Stomach (tissue), 9 donors: Measurements from ENCODE around the gene BRI3BP. TPM values are rescaled to one million over a fixed set of nuclear protein-coding genes. Genes with fewer than 3 reads are reported as not detected.

Experiments
- DNase-seq, 2 donors: peaks; one replicate each; pipeline versions ENCODE4 v3.0.0 to v3.0.0-alpha.2; 2013 to 2019
- H3K27ac ChIP-seq, 5 donors: fragments of 200-600 bp in 4 of 5; sonication (generic) in 4 of 5; one replicate each; pipeline ENCODE4 v1.5.1; 2013 to 2019; ENCODE audit warnings: mild to moderate bottlenecking in 1 of 5, moderate library complexity in 1 of 5
- H3K27me3 ChIP-seq, 3 donors: fragments of 200-600 bp; sonication (generic); one replicate each; pipeline ENCODE4 v1.5.1; 2017 to 2019; ENCODE audit warnings: mixed run types in 1 of 3
- H3K36me3 ChIP-seq, 4 donors: fragments of 200-600 bp; sonication (generic); 1 replicate in 3 of 4; 2 replicates in 1 of 4; pipeline ENCODE4 v1.5.1; 2016 to 2019
- H3K4me1 ChIP-seq, 4 donors: fragments of 200-600 bp; sonication (generic); one replicate each; pipeline ENCODE4 v1.5.1; 2016 to 2019
- H3K4me3 ChIP-seq, 4 donors: fragments of 200-600 bp; sonication (generic) in 3 of 4; one replicate each; pipeline ENCODE4 v1.5.1; 2016 to 2019; ENCODE audit warnings: mild to moderate bottlenecking in 1 of 4
- H3K9me3 ChIP-seq, 4 donors: fragments of 200-600 bp; sonication (generic); one replicate each; pipeline ENCODE4 v1.5.1; 2016 to 2019
- CTCF ChIP-seq, 7 experiments: fragments of 450-650 bp in 4 of 7; fragments of 200-600 bp in 3 of 7; sonication (generic) in 3 of 7; IDR thresholded peaks; one replicate each; pipeline ENCODE4 v1.5.1; 2016 to 2019; ENCODE audit warnings: antibody characterized with exemption in 7 of 7, control low read depth in 2 of 7, mild to moderate bottlenecking in 1 of 7
- EP300 ChIP-seq: sonication (generic); formaldehyde crosslinking; IDR thresholded peaks from one replicate; pipeline ENCODE4 v1.6.1; 2017; ENCODE audit warnings: antibody characterized with exemption
- POLR2A ChIP-seq, 4 donors: fragments of 450-650 bp; IDR thresholded peaks; one replicate each; pipeline ENCODE4 v1.6.1; 2016; ENCODE audit warnings: antibody characterized with exemption in 4 of 4, control low read depth in 2 of 4, mild to moderate bottlenecking in 1 of 4, moderate library complexity in 1 of 4
- POLR2AphosphoS5 ChIP-seq, 3 donors: sonication (generic); formaldehyde crosslinking; IDR thresholded peaks; one replicate each; pipeline ENCODE4 v1.6.1; 2016; ENCODE audit warnings: antibody characterized with exemption in 3 of 3
- WGBS, 5 donors: extraction: QIAGEN DNeasy Blood & Tissue Kit in 3 of 5; methylation state at CpG; one replicate each; pipeline versions ENCODE4 v1.1.5 to v1.1.7; 2013 to 2018; 5-methylcytosine and 5-hydroxymethylcytosine counted together
- intact Hi-C: fragments of 100-400 bp; cut with DNase I; formaldehyde crosslinking; loops from one replicate; pipeline ENCODE4 v1.15.1; 2023; ENCODE audit warnings: low total_unique reads
- polyA plus RNA-seq, 3 donors: library from polyadenylated mRNA; stranded (reverse); fragments of 200-250 nt; gene quantifications; one replicate each; pipeline ENCODE4 v1.2.3, GENCODE V29; 2013
- total RNA-seq, 5 donors: library from RNA; depleted of rRNA; stranded (reverse); fragments of >200 nt; gene quantifications; one replicate each; pipeline versions ENCODE4 v1.1.0 to v1.2.3, GENCODE V29; 2014 to 2016
- donor health status: healthy with polysubstance abuse.
- donor health status: Bipolar disorder and iron deficiency.
- donor health status: healthy.

BRI3BP gene
- total and polyA plus RNA-seq, 8 donors = 1.2 to 24.3 (median 4.1) TPM

GRCh38 chr12:125017801-125018200 lies 24.4 kb downstream of the BRI3BP start:
- H3K4me1 ChIP-seq = no peaks in the 10 kb centered on the region
- TF ChIP-seq EP300 = no peak
- TF ChIP-seq POLR2A (IDR thresholded peaks at IDR 0.05) = no peak
- no peak for TF ChIP-seq CTCF (IDR thresholded peaks at IDR 0.05)
- TF ChIP-seq POLR2AphosphoS5 (IDR thresholded peaks at IDR 0.05) = no peak
- WGBS, 5 donors = 91 to 100% (median 94%) methylated on average over 5 to 9 of the region's 9 CpGs
- no peak overlapping the region for H3K4me3 ChIP-seq
- peaks cover 8 to 43% (median 41%) of the 10 kb centered on the region in 4 donors for H3K36me3 ChIP-seq
- intact Hi-C loops = no loop called here
- H3K27me3 ChIP-seq = no peaks in the 10 kb centered on the region
- no peak overlapping the region for H3K27ac ChIP-seq
- DNase-seq = no peak
- H3K9me3 ChIP-seq = no peaks in the 10 kb centered on the region

- no peaks in the 10 kb centered on the region for H3K27me3 ChIP-seq
- no peak for DNase-seq
- peaks cover 8 to 42% (median 40%) of the 10 kb centered on the region in 4 donors for H3K36me3 ChIP-seq
- no peaks in the 10 kb centered on the region for H3K4me1 ChIP-seq
- intact Hi-C loops = no loop called here
- H3K27ac ChIP-seq = no peak overlapping the region
- TF ChIP-seq POLR2AphosphoS5 (IDR thresholded peaks at IDR 0.05) (no peak), POLR2A (IDR thresholded peaks at IDR 0.05) (no peak), CTCF (IDR thresholded peaks at IDR 0.05) (no peak), EP300 (no peak)
- H3K9me3 ChIP-seq = peaks cover 0 to 4% (median 0%) of the 10 kb centered on the region in 4 donors
- 90 to 97% (median 95%) methylated on average over 11 of the region's 11 CpGs for WGBS, 5 donors
- no peak overlapping the region for H3K4me3 ChIP-seq
Measured at GRCh38 chr12:125018356-125018755, 24.9 kb downstream of the BRI3BP start.

GRCh38 chr12:125021096-125021495 lies 27.7 kb downstream of the BRI3BP start:
- Histone ChIP-seq H3K36me3 (peaks cover 0 to 31% (median 28%) of the 10 kb centered on the region in 4 donors), H3K27me3 (no peaks in the 10 kb centered on the region), H3K9me3 (peaks cover 0 to 6% (median 0%) of the 10 kb centered on the region in 4 donors), H3K4me1 (no peaks in the 10 kb centered on the region), H3K4me3 (no peak overlapping the region), H3K27ac (no peak overlapping the region)
- intact Hi-C loops = no loop called here
- WGBS, 5 donors = 97 to 99% (median 98%) methylated on average over 9 of the region's 9 CpGs
- TF ChIP-seq POLR2A (IDR thresholded peaks at IDR 0.05) = no peak
- TF ChIP-seq EP300 = no peak
- no peak for TF ChIP-seq POLR2AphosphoS5 (IDR thresholded peaks at IDR 0.05)
- no peak for TF ChIP-seq CTCF (IDR thresholded peaks at IDR 0.05)
- DNase-seq = no peak

GRCh38 chr12:125021771-125022170 lies 28.3 kb downstream of the BRI3BP start:
- no peaks in the 10 kb centered on the region for H3K4me1 ChIP-seq
- peaks cover 0 to 6% (median 0%) of the 10 kb centered on the region in 4 donors for H3K9me3 ChIP-seq
- H3K27me3 ChIP-seq = no peaks in the 10 kb centered on the region
- 76 to 93% (median 88%) methylated on average over 5 of the region's 5 CpGs for WGBS, 5 donors
- intact Hi-C loops = no loop called here
- no peak for DNase-seq
- no peak for TF ChIP-seq EP300
- TF ChIP-seq POLR2AphosphoS5 (IDR thresholded peaks at IDR 0.05) = no peak
- no peak for TF ChIP-seq CTCF (IDR thresholded peaks at IDR 0.05)
- TF ChIP-seq POLR2A (IDR thresholded peaks at IDR 0.05) = no peak
- H3K27ac ChIP-seq = no peak overlapping the region
- no peak overlapping the region for H3K4me3 ChIP-seq
- H3K36me3 ChIP-seq = peaks cover 0 to 31% (median 29%) of the 10 kb centered on the region in 4 donors
